ENCODE results near the gene TTC12.

GRCh38 chr11:113392236-113392921, 78.0 kb downstream of the TTC12 start:
- TF ChIP-seq EZH2 (IDR thresholded peaks at IDR 0.05) (no peak), POLR2AphosphoS5 (IDR thresholded peaks at IDR 0.05; ENCODE audit: borderline replicate concordance, low read depth, low read length) (no peak)
